IPS-18c (cell line): ENCODE results near the gene WDR90.

Experiments
- H3K4me3 ChIP-seq: 2 replicates; pipeline ENCODE4 v1.7.0; 2013; ENCODE audit warnings: low read depth, mild to moderate bottlenecking, low read length, moderate library complexity; ENCODE audit not compliant: insufficient read depth
- H3K9me3 ChIP-seq: one replicate; pipeline ENCODE4 v1.6.1; 2013; ENCODE audit warnings: mild to moderate bottlenecking, low read length, moderate library complexity; ENCODE audit not compliant: control insufficient read depth, insufficient read depth

WDR90 gene

GRCh38 chr16:647173-647902 lies 1.8 kb upstream of the WDR90 start:
- Histone ChIP-seq H3K4me3 (no peak overlapping the region), H3K9me3 (no peaks in the 10 kb centered on the region)

GRCh38 chr16:648071-648780 lies 939 bp upstream of the WDR90 start:
- Histone ChIP-seq H3K4me3 (peak overlapping the region; percentile 73), H3K9me3 (no peaks in the 10 kb centered on the region)

GRCh38 chr16:649631-650030 lies 466 bp downstream of the WDR90 start:
- Histone ChIP-seq H3K9me3 (no peaks in the 10 kb centered on the region), H3K4me3 (peak overlapping the region; percentile 73)

GRCh38 chr16:651844-652243 lies 2.7 kb downstream of the WDR90 start:
- no peaks in the 10 kb centered on the region for H3K9me3 ChIP-seq
- H3K4me3 ChIP-seq, result no peak overlapping the region

GRCh38 chr16:652454-653305 lies 3.5 kb downstream of the WDR90 start:
- Histone ChIP-seq H3K9me3 (no peaks in the 10 kb centered on the region), H3K4me3 (no peak overlapping the region)

GRCh38 chr16:654034-654433 lies 4.9 kb downstream of the WDR90 start:
- no peak overlapping the region for H3K4me3 ChIP-seq
- no peaks in the 10 kb centered on the region for H3K9me3 ChIP-seq

- Histone ChIP-seq H3K9me3 (no peaks in the 10 kb centered on the region), H3K4me3 (no peak overlapping the region)
Measured at GRCh38 chr16:657487-657886, 8.3 kb downstream of the WDR90 start.

GRCh38 chr16:658679-659571 lies 9.8 kb downstream of the WDR90 start:
- no peaks in the 10 kb centered on the region for H3K9me3 ChIP-seq
- no peak overlapping the region for H3K4me3 ChIP-seq

- no peaks in the 10 kb centered on the region for H3K9me3 ChIP-seq
- no peak overlapping the region for H3K4me3 ChIP-seq
Measured at GRCh38 chr16:659618-660017, 10.5 kb downstream of the WDR90 start.

- no peak overlapping the region for H3K4me3 ChIP-seq
Measured at GRCh38 chr16:660132-660458, 10.9 kb downstream of the WDR90 start.

GRCh38 chr16:660459-661183 lies 11.5 kb downstream of the WDR90 start:
- Histone ChIP-seq H3K4me3 (no peak overlapping the region), H3K9me3 (no peaks in the 10 kb centered on the region)

More at GRCh38 chr16:660132-660458, 10.9 kb downstream of the WDR90 start:
- H3K9me3 ChIP-seq, result no peaks in the 10 kb centered on the region

- Histone ChIP-seq H3K9me3 (no peaks in the 10 kb centered on the region), H3K4me3 (no peak overlapping the region)
Measured at GRCh38 chr16:661184-661821, 12.1 kb downstream of the WDR90 start.

- no peak overlapping the region for H3K4me3 ChIP-seq
- H3K9me3 ChIP-seq, result no peaks in the 10 kb centered on the region
Measured at GRCh38 chr16:662095-662494, 12.9 kb downstream of the WDR90 start.

- no peaks in the 10 kb centered on the region for H3K9me3 ChIP-seq
- no peak overlapping the region for H3K4me3 ChIP-seq
Measured at GRCh38 chr16:662597-662996, 13.4 kb downstream of the WDR90 start.

GRCh38 chr16:666572-666971 lies 17.4 kb downstream of the WDR90 start:
- Histone ChIP-seq H3K4me3 (no peak overlapping the region), H3K9me3 (no peaks in the 10 kb centered on the region)

- Histone ChIP-seq H3K4me3 (no peak overlapping the region), H3K9me3 (no peaks in the 10 kb centered on the region)
Measured at GRCh38 chr16:667113-667779, 18.1 kb downstream of the WDR90 start.
